ENCODE data around the gene THSD1.

The THSD1 gene

DNA sequence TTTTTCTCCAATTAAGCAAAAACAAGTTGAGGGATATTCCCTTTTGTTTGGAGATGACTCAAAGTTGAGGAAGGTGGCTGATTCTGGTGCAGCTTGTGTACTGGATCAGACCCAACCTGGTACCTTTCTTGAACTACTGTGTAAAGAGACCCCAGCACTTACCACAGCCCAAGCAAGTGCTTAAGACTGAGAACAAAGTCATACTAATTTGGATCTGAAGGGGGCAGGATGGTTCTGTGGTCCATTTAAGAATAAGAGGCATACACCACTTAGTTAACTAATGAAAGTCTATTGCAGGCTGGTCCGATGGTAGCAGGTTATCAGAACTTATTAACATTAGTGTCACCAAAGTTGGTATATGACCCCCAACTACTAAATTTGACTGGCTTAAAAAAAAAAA, 6.3 kb downstream of the THSD1 start:
- peaks cover 7% of the 10 kb centered on the region for H3K4me1 ChIP-seq (ENCODE audit: insufficient read depth, poor library complexity, severe bottlenecking)
- DNase-seq (ENCODE audit: low spot score) (no peak), ATAC-seq (ENCODE audit: low read depth) (peak; percentile 64; the same call in 1 of the 3 replicates)
- no peak overlapping the region for H3K27ac ChIP-seq (ENCODE audit: poor library complexity, severe bottlenecking)
- H3K9me3 ChIP-seq (ENCODE audit: severe bottlenecking), result no peaks in the 10 kb centered on the region
- no peak overlapping the region for H3K4me3 ChIP-seq (ENCODE audit: severe bottlenecking)
- no peaks in the 10 kb centered on the region for H3K27me3 ChIP-seq (ENCODE audit: insufficient read depth, poor library complexity, severe bottlenecking)
- TF ChIP-seq, protein P1, sequence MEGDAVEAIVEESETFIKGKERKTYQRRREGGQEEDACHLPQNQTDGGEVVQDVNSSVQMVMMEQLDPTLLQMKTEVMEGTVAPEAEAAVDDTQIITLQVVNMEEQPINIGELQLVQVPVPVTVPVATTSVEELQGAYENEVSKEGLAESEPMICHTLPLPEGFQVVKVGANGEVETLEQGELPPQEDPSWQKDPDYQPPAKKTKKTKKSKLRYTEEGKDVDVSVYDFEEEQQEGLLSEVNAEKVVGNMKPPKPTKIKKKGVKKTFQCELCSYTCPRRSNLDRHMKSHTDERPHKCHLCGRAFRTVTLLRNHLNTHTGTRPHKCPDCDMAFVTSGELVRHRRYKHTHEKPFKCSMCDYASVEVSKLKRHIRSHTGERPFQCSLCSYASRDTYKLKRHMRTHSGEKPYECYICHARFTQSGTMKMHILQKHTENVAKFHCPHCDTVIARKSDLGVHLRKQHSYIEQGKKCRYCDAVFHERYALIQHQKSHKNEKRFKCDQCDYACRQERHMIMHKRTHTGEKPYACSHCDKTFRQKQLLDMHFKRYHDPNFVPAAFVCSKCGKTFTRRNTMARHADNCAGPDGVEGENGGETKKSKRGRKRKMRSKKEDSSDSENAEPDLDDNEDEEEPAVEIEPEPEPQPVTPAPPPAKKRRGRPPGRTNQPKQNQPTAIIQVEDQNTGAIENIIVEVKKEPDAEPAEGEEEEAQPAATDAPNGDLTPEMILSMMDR (IDR thresholded peaks at IDR 0.05; ENCODE audit: poor library complexity, severe bottlenecking), result peak; percentile 26
- H3K36me3 ChIP-seq (ENCODE audit: low read depth), result peaks cover 37% of the 10 kb centered on the region

GRCh38 chr13:52399046-52399445, 6.9 kb downstream of the THSD1 start:
- Histone ChIP-seq H3K27ac (ENCODE audit: poor library complexity, severe bottlenecking) (no peak overlapping the region), H3K4me1 (ENCODE audit: insufficient read depth, poor library complexity, severe bottlenecking) (peaks cover under 1% of the 10 kb centered on the region), H3K9me3 (ENCODE audit: severe bottlenecking) (no peaks in the 10 kb centered on the region), H3K36me3 (ENCODE audit: low read depth) (peaks cover 37% of the 10 kb centered on the region), H3K27me3 (ENCODE audit: insufficient read depth, poor library complexity, severe bottlenecking) (no peaks in the 10 kb centered on the region), H3K4me3 (ENCODE audit: severe bottlenecking) (no peak overlapping the region)
- ATAC-seq (ENCODE audit: low read depth) (no peak), DNase-seq (ENCODE audit: low spot score) (no peak)
- TF ChIP-seq, protein P1 (IDR thresholded peaks at IDR 0.05; ENCODE audit: poor library complexity, severe bottlenecking), result no peak

- Histone ChIP-seq H3K36me3 (ENCODE audit: low read depth) (peaks cover 35% of the 10 kb centered on the region), H3K4me3 (ENCODE audit: severe bottlenecking) (no peak overlapping the region), H3K4me1 (ENCODE audit: insufficient read depth, poor library complexity, severe bottlenecking) (no peaks in the 10 kb centered on the region), H3K27me3 (ENCODE audit: insufficient read depth, poor library complexity, severe bottlenecking) (no peaks in the 10 kb centered on the region), H3K27ac (ENCODE audit: poor library complexity, severe bottlenecking) (no peak overlapping the region), H3K9me3 (ENCODE audit: severe bottlenecking) (no peaks in the 10 kb centered on the region)
- ATAC-seq (ENCODE audit: low read depth) (no peak), DNase-seq (ENCODE audit: low spot score) (no peak)
- TF ChIP-seq, protein P1 (IDR thresholded peaks at IDR 0.05; ENCODE audit: poor library complexity, severe bottlenecking), result no peak
Observed at GRCh38 chr13:52395704-52396103, 10.3 kb downstream of the THSD1 start.

DNA sequence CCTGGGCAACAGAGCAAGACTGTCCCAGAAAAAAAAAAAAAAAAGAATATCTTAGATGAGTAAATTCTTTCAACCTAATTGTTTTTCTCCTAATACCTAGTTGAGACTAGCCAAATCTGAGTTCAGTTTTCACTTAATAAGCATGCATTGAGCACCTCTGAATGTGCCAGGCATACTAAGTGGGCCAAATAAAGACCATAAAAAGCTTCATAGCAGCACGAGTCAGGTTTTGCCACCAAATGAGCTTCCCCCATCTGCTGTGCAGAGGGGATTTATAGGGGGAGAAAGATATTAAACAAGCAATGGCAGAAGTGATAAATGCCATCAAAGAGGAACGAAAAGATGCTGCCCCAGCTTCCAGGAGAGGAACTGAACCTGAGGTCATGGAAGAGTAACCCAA, 11.4 kb downstream of the THSD1 start:
- Histone ChIP-seq H3K27ac (ENCODE audit: poor library complexity, severe bottlenecking) (no peak overlapping the region), H3K36me3 (ENCODE audit: low read depth) (peaks cover 41% of the 10 kb centered on the region), H3K4me3 (ENCODE audit: severe bottlenecking) (no peak overlapping the region), H3K4me1 (ENCODE audit: insufficient read depth, poor library complexity, severe bottlenecking) (no peaks in the 10 kb centered on the region), H3K27me3 (ENCODE audit: insufficient read depth, poor library complexity, severe bottlenecking) (no peaks in the 10 kb centered on the region), H3K9me3 (ENCODE audit: severe bottlenecking) (no peaks in the 10 kb centered on the region)
- TF ChIP-seq, protein P1 (IDR thresholded peaks at IDR 0.05; ENCODE audit: poor library complexity, severe bottlenecking), result no peak
- ATAC-seq (ENCODE audit: low read depth), result no peak
- no peak for DNase-seq (ENCODE audit: low spot score)

- H3K27me3 ChIP-seq (ENCODE audit: insufficient read depth, poor library complexity, severe bottlenecking), result no peaks in the 10 kb centered on the region
- ATAC-seq (ENCODE audit: low read depth) (no peak), DNase-seq (ENCODE audit: low spot score) (no peak)
- no peak overlapping the region for H3K4me3 ChIP-seq (ENCODE audit: severe bottlenecking)
- no peak overlapping the region for H3K27ac ChIP-seq (ENCODE audit: poor library complexity, severe bottlenecking)
- H3K36me3 ChIP-seq (ENCODE audit: low read depth), result peaks cover 32% of the 10 kb centered on the region
- H3K9me3 ChIP-seq (ENCODE audit: severe bottlenecking), result no peaks in the 10 kb centered on the region
- TF ChIP-seq, protein P1 (IDR thresholded peaks at IDR 0.05; ENCODE audit: poor library complexity, severe bottlenecking), result no peak
- H3K4me1 ChIP-seq (ENCODE audit: insufficient read depth, poor library complexity, severe bottlenecking), result no peaks in the 10 kb centered on the region
Observed at GRCh38 chr13:52393572-52394357, 12.2 kb downstream of the THSD1 start.
